M059J (cell line): ENCODE data around the gene ATP8B1. TPM values are rescaled to one million over a fixed set of nuclear protein-coding genes. Genes with fewer than 3 reads are reported as not detected.
A peak's percentile ranks its signal among the peaks of the same experiment; 100 is the strongest.
"Not testable (repeated sequence)": the region's sequence is repeated elsewhere in the genome, so short reads cannot be mapped to it uniquely, and the experiment has no call there.

ENCODE experiments used
- DNase-seq: peaks from one replicate; pipeline ENCODE4 v3.0.0-alpha.2; 2012; ENCODE audit warnings: low read depth
- total RNA-seq: library from RNA; depleted of rRNA; stranded (reverse); fragments of >200 nt; shearing (Covaris generic); gene quantifications from 2 replicates; pipeline ENCODE4 v1.2.3, GENCODE V29; 2014

ATP8B1 gene
- total RNA-seq, 1 experiment from 2014 or later, result 68.5 TPM

DNA sequence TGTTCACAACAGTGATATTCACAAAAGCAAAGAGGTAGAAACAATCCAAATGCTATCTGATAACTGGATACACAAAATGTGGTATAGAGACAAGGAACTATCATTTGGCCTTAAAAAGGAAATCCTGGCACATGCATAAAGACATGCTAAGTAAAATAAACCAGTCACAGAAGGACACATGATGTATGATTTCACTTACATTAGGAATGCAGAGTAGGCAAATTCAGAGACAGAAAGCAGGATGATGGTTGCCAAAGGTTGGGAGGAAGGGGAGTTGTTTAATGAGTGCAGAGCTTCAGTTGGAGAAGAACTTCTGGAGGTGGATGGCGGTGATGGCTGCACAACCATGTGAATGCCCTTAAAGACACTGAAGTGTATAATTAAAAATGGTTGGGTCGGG, 38.1 kb downstream of the ATP8B1 start:
- no peak for DNase-seq

DNA sequence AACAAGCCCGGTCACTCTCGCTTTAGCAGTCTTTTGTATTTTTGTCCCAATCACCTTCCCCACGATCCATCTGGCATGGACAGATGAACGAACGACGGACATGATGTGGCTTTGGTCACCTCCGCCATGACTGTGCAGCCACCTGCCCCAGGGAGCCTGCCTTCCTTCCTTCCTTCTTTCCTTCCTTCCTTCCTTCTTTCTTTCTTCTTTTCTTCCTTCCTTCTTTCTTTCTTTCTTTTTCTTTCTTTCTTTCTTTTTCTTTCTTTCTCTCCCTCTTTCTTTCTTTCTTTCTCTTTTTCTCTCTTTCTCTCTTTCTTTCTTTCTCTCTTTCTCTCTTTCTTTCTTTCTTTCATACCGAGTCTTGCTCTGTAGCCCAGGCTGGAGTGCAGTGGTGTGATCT, 39.0 kb downstream of the ATP8B1 start:
- DNase-seq, result no peak

DNA sequence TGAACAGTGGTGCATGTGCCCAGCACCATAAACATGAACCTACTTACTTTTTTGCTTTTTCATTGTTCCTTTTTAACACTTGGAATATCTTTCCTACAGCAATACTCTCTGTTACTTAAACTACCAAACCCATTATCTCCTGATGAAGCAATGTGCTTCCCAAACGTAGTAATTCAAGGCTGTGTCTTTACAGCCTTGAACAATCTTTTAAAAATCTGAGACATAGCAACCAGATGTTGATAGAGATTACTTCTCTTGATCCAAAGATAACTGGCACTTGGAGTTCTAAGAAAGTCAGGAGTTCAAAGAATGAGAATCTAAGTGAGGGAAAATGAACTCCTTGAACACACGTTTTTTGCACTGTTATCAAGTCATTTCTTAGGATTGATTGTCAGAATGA, 40.4 kb downstream of the ATP8B1 start:
- no peak for DNase-seq

DNA sequence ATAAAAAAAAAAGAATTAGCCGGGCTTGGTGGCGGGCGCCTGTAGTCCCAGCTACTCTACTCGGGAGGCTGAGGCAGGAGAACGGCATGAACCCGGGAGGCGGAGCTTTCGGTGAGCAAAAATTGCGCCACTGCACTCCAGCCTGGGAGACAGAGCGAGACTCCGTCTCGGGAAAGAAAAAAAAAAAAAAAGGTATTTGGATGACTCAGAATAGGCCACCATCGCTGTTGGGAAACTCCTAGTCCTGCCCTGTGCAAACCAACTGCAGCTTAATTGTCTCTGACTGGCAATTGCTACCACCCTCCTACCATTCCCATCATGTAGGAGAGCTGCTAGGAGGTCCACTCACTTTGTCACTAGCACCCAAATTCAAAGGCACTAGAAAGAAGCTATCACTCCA, 43.5 kb downstream of the ATP8B1 start:
- peak; percentile 55 for DNase-seq

- DNase-seq, result no peak
Measured at GRCh38 chr18:57755473-57756067, 47.5 kb downstream of the ATP8B1 start.

DNA sequence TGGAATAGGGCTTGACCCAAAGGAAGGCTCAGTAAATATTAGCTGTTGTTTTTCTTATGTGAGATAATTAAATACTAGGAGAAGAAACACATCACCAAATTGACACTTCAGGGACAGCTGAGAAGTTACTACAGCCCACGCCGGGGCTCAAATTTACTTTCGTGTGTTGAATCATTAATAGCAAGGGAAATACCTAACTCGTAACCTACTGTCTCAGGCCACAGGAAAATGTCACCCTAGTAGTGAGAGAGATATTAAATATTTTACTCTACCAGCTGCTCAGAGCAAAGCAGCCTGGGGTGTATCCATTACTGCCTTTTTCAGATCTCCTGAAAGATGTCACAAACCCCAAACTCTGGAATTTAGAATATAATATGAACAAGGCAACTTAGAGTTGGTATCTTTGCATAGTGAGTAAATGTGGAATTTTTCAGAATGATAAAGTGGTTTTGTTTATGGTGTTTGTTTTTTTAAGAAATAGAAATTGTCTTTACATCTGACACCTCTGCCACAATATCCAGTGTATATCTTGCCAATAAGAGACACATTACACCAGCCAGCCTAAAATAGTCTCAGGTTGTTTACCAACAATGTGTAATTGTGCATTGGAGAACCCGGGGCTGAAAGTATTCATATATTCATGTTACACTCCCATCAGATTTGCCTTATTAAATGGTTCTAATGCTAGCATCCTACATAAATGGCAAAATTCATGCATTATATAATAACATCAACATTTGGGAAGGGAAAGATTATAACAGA, 48.4 kb downstream of the ATP8B1 start:
- no peak for DNase-seq

GRCh38 chr18:57753063-57753462, 50.1 kb downstream of the ATP8B1 start:
- DNase-seq, result no peak

DNA sequence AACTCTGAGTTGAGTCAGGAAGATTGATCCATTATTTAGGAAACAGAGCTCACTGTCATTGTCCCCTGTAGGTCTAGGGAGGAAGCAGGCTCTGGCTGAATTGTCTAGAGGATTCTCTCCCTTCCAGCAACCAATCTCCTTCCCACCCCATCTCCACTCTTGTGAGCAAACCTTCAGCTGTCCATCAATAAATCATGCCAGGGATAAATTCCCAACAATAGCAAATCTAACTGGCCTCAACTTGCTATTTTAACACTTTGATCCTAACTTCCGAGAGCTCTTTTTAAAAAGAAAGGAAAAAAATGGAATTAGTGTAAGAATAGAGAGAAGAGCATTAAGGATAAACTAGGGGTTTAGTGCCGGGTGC, 53.5 kb downstream of the ATP8B1 start:
- no peak for DNase-seq

DNA sequence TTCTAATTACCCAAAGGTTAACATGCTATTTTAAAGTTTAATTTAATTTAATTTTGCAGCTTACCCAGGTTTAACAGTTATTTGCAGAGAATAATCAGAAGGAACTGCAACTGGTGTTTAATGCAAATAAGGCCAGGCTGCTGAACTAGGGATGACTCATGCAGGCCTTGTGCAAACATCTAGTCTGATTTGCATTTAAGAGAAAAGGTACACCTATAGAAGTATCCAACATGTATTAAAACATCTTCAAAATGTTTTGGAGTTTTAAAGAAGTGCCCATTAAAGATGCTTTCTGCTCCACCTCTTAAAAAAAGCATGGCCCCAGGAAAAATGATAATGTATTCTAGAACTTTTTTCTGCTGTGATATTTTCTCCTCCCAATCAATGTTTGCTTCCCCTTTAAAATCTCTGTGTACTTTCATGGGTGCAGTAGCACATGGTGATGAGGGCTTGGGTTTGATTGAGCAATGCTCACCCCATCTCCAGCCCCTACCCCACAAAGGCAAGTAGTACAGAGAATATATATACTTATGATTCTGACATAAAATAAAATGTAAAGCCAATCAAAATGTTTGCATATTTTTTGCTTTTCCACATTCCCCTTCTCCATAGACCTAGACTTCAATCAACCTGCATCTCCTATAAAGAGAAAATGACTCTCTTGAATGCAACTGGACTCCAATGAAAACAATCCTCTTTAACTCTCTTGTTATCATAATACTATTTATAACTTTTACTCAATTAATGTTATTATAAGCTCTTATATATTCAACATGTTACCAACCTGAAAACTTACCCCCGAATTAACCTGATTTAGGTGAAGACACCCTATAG, 54.1 kb downstream of the ATP8B1 start:
- DNase-seq, result peak; percentile 58

- DNase-seq, result no peak
Measured at GRCh38 chr18:57747809-57748680, 55.1 kb downstream of the ATP8B1 start.

DNA sequence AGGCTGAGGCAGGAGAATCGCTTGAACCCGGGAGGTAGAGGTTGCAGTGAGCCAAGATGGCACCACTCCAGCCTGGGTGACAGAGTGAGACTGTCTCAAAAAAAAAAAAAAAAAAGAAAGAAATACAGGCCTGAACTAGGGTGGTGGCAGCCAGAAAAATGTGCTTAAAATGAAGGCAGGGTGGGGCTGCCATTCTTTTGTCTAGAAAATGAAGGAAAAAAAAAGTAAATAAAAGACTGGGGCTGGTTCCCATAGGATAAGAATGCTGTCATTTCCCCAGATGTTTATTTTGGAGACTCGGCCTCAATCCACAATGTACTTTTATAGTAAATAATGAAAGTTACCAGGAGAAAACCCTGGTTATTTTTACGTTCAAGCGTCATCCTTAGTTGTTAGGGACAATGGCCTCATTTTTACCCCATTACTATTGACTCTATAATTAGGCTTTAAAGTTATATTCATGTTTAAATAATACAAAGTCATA, 58.9 kb downstream of the ATP8B1 start:
- peak; percentile 56 for DNase-seq

DNA sequence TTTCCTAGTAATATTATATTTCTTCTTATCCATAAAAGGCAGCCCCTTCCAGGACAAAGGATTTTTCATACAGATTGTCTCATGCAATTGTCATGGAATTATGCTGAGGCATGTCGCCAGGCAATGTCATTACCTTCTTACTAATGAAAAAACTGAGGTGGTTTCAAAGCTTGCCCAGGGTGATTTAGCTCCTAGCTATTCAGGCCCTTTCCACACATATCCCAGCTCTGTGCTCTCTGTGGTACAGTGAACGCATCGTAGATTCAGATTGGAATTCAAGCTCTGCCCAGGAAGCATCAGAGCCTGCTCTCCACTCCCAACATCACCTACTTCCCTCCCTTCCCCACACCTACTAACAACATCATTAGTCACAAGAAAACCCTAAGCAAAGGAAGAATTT, 60.1 kb downstream of the ATP8B1 start:
- peak; percentile 86 for DNase-seq

- DNase-seq, result no peak
Measured at GRCh38 chr18:57741273-57741672, 61.8 kb downstream of the ATP8B1 start.

- no peak for DNase-seq
Measured at GRCh38 chr18:57738078-57738477, 65.0 kb downstream of the ATP8B1 start.

DNA sequence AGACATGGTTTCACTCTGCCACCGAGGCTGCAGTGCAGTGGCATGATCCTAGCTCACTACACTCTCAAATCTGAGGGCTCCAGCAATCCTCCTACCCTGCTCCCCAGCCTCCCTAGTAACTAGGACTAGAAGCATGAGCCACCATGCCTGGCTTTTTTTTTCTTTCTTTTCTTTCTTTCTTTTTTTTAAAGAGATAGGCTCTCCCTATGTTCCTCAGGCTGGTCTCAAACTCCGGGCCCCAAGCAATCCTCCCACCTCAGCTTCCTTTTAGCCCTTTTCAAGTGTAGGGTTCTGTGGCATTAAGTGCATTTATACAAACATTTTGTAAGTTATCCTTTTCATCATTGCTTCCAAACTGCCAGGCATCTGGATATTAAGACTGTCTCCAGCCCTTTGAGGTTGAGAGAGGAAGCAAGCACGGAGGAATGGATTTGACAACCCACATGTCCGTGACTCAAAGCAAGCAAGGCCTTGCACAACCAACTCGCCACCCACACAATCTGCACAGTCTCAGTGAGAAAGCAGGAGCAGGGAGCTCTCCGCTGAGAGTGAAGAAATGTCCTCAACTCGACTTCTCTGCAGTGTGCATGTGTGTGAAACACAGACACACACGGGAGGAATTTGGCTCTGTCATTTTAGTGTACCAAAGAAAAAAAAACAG, 65.6 kb downstream of the ATP8B1 start:
- DNase-seq, result peak; percentile 54

DNA sequence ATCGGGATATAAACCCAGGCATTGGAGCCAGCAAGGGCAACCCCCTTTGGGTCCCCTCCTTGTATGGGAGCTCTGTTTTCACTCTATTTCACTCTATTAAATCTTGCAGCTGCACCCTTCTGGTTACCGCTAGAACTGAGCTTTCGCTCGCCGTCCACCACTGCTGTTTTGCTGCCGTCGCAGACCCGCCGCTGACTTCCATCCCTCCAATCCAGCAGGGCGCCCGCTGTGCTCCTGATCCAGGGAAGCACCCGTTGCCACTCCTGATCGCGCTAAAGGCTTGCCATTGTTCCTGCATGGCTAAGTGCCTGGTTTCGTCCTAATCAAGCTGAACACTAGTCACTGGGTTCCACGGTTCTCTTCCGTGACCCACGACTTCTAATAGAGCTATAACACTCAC, 68.1 kb downstream of the ATP8B1 start:
- not testable (repeated sequence) for DNase-seq

GRCh38 chr18:57733861-57734260, 69.3 kb downstream of the ATP8B1 start:
- no peak for DNase-seq

GRCh38 chr18:57730146-57730545, 73.0 kb downstream of the ATP8B1 start:
- DNase-seq, result no peak

DNA sequence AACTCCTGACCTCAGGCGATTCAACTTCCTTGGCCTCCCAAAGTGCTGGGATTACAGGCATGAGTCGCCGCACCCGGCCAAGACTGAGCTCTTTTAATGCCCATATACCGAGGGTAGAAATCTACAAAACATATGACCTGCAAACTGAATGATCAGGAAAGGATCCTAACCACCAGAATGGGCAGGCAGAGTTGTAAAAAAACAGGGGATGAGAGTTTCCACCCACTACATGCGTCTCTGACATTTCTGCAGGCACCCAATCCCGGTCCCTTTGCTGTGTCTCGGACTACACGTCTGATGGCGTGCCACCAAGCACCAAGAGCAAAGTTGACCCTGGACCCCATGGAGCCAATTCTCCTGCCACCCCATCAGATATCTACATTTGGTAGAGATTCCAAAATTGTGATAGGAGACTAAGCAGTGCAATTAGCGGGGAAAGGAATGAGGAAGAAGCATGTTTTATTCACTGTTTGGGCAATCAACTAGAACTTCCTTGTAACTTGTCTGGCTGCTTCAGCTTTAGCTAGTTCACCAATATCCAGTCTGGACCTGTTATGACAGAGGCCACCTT, 74.1 kb downstream of the ATP8B1 start:
- peak; percentile 80 for DNase-seq

- peak; percentile 78 for DNase-seq
Measured at GRCh38 chr18:57727952-57728807, 74.9 kb downstream of the ATP8B1 start.
